NCI-H1930 (cell line): ENCODE data around the gene NKX1-2.

Experiments used
- DNase-seq, 2 experiments: peaks; one replicate each; lab custom pipeline; 2025; lab: John Stamatoyannopoulos, UW

Gene NKX1-2

DNA sequence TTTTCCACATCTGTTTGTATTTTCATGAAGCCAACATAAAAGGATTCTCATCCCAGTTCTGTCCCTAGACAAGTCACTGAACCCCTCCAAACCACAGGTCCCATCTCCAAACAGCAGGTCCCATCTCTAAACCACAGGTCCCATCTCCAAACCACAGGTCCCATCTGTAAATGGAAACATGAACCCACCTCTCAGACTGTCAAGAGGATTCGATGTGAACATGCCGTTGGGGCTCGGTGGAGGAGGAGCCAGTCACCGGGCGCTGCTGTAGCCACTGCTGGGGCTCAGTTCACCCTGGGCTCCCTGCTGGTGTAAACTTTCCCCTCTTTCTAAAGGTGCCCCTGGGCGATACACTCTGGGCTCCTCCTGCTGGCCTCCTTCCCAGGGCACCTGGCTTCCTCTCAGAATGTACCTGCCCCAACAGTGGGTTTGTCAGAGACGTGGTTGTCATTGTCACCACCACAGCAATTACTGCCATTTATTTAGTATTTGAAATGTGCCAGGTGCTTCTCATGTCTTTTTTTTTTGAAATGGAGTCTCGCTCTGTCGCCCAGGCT lies 24.8 kb upstream of the NKX1-2 start:
- DNase-seq = no peak

GRCh38 chr10:124473070-124473469 lies 23.2 kb upstream of the NKX1-2 start:
- no peak for DNase-seq

- no peak for DNase-seq
These were observed 22.2 kb upstream of the NKX1-2 start for GRCh38 chr10:124472071-124472470.

GRCh38 chr10:124470544-124471434 lies 21.0 kb upstream of the NKX1-2 start:
- no peak for DNase-seq

DNA sequence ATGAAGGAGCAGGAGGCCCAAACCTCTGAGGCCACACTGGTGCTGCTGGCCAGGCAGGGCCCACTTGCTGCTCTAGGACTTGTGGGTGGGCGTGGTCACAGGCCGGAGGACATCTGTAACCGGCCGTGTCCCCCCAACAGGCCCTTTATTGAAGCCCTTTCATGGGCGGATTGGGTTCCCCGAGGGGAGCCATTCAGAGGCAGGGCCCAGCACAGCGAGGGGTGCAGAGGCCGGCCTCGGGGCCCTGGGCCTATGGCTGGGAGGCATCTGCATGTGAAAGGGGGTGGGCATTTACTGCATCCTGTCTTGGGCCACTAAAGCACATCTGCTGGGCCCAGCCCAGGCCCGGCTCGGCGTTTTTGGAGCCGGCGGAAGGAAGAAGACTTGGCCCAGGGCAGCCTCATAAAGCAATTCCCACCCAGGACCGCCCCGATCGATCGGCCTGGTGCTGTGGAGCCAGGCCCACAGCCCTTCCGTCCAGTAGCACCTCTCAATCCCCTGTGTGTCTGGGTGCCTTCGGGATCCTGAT lies 20.2 kb upstream of the NKX1-2 start:
- DNase-seq = no peak

- DNase-seq = no peak
These were observed 18.8 kb upstream of the NKX1-2 start for GRCh38 chr10:124468624-124469023.

DNA sequence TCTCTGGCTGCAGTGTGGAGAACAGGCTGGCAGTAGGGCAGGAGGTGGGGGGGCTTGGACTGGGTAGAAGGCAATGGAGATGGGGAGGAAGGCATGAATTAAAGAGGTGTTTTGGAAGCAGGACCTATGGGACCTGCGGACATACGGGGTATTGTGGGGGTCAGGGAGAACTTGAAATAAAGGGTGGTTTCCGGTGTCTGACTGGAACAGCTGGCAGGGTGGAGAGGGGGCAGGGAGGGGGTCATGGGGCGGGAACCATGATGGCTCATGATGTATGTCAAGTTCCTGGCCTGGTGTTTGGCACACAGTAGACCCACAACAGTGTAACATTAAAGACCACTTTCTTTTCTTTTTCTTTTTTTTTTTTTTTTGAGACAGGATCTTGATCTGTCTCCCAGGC lies 17.3 kb upstream of the NKX1-2 start:
- no peak for DNase-seq

GRCh38 chr10:124465777-124466488 lies 16.1 kb upstream of the NKX1-2 start:
- no peak for DNase-seq

GRCh38 chr10:124465003-124465776 lies 15.4 kb upstream of the NKX1-2 start:
- no peak for DNase-seq

DNA sequence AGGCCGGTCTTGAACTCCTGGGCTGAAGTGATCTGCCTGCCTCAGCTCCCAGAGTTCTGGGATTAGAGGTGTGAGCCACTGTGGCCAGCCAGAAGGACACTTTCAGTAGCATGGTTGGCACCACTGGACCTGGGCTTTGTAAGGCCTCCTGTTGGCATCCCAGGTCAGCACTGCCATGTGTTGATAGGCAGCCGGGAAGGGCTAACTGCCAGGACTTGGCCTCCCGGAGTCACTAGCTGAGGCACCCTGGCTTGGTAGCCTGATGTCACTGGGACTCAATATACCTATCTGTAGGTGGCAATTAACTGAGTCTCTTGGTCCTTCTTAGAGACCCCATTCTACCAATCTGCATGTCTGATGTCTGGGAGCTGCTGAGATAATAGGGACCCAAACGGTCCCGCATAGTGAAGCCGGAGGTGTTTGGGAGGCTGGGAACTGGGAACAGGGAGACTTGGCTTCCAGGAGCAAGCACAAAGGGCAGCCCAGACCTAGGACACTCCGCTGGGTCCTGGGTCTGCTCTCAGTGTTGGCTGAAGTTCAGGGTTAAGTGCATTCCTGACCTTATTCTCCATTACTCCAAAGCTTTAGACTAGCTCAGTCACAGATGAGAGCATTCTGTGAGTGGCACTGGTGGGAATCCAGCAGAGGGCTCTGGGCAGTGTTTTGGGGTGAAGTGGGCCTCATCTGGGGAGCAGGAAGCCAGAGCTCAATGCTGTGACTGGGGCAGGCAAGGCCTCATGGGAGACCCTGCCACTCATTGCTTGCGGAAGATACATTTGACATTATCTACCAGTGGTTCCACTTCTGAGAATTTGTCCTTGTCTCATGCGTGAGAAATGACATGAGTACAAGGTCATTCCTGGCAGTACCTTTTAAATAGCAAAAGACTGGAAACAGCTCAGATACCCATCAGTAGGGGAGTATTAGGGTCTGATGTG lies 14.5 kb upstream of the NKX1-2 start:
- no peak for DNase-seq

GRCh38 chr10:124462348-124462695 lies 12.5 kb upstream of the NKX1-2 start:
- DNase-seq = no peak

GRCh38 chr10:124461642-124462347 lies 12.0 kb upstream of the NKX1-2 start, which contains the start of gene LHPP:
TSS of gene LHPP (plus strand) at chr10:124461823. CDS start at chr10:124461863, 40 bp downstream.
- DNase-seq = peak; percentile 51 to 69

DNA sequence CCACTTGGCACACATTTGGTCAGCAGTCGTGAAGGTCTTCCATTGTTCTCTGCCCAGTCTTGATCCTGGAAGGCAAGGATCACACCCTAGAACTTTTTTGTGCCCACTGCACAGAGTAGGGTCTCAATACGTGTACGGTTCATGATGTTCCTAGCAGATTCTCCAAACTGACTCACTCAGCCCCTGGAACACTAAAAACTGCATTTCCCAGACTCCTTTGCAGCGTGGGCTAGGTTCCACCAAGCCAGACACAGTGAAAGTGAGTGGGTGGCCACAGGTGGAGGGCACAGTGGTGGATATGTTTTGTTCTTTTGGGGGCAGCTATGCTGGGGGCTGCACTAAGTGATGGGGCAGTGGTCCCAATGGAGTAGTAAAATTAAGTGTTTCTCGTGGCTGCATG lies 10.3 kb upstream of the NKX1-2 start:
- no peak for DNase-seq

DNA sequence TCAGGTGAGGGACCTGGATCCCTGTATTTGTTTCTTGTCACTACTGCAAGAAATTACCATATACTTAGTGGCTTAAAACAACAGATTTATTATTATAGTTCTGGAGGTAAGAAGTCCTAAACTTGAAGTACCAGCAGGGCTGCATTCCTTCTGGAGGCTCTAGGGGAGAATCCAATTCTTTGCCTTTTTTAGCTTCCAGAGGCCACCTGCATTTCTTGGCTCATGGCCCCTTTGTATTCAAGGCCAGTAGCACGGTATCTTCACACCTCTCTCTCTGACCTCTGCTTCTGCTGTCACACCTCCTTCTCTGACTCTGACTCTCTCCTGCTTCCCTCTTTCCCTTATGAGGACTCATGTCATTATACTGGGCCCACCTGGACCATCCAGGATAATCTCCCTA lies 9.6 kb upstream of the NKX1-2 start:
- no peak for DNase-seq

DNA sequence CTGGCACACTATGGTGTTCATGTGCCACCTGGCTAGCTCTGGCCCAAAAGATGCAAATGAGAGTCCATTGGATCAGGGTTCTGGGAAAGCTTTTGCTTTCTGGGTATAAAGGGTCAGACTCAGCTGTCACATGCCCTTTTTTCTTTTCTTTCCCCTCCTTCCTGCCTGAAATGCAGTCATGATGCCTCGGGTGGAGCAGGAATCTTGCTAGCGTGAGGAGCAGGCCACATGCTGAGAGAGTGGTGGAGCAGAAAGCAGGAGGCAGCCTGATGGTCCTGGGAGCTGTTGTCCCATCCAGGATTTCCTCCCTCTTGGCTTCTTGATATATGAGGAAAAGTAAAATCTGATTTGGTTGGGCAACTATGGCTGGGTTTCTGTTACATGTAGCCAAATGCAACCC lies 9.1 kb upstream of the NKX1-2 start:
- DNase-seq = no peak

DNA sequence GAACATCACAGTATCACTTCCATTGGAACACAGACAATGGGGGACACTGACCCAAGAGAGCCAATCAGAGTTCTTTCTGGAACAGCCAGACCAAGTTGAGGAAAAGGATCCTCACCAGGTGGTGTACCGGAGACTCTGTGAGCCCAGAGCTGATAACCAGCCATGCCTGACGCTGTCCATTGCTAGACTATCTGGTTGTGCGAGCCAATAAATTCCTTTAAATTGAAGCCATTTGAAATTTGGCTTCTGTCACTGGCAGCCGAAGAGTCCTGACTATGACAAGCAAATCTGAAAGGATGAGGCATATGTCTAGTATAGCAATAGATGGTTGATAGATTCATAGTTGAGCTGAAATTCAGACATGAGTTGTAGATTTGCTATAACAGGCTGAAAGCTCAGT lies 8.6 kb upstream of the NKX1-2 start:
- DNase-seq = no peak

DNA sequence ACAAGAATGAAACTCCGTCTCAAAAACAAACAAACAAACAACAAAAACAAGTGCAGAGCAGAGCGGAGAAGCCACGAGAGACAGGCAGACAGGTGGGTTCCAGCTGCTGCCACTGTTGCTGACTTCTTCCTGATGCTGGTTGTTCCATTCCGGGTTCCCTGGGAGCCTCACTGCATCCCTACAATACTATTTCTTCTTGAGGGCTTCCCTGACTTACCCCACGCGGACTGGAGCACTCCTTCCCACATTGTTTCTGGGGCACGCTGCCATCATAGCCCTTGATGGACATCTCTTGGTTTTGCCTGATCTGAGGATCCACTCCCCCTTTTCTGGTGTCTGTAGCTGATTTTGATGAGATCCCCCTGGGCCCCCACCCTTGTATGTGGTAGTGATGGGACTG lies 5.6 kb upstream of the NKX1-2 start:
- no peak for DNase-seq

- no peak for DNase-seq
These were observed 4.2 kb upstream of the NKX1-2 start for GRCh38 chr10:124453960-124454610.

GRCh38 chr10:124451276-124451675 lies 1.4 kb upstream of the NKX1-2 start:
- no peak for DNase-seq

DNA sequence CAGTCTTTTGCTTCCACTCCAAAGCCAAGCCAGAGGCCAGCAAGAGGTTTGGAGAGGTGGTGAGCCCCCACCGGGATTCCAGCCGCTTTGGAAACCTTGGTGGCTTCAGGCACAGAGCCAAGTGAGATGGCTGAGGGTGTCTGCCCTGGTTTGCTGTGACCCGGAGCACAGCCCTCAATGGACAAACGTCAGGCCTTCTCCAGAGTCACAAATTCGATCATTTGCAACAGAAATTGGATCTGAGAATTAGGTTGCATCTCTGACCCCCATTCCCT lies 885 bp upstream of the NKX1-2 start:
- no peak for DNase-seq
